ENCODE measurements around the gene ELK3. TPM values are rescaled to one million over a fixed set of nuclear protein-coding genes. Genes with fewer than 3 reads are reported as not detected.

ELK3 gene
- total and polyA plus RNA-seq, 10 donors, result 14.5 to 92.7 (median 52.9) TPM

DNA sequence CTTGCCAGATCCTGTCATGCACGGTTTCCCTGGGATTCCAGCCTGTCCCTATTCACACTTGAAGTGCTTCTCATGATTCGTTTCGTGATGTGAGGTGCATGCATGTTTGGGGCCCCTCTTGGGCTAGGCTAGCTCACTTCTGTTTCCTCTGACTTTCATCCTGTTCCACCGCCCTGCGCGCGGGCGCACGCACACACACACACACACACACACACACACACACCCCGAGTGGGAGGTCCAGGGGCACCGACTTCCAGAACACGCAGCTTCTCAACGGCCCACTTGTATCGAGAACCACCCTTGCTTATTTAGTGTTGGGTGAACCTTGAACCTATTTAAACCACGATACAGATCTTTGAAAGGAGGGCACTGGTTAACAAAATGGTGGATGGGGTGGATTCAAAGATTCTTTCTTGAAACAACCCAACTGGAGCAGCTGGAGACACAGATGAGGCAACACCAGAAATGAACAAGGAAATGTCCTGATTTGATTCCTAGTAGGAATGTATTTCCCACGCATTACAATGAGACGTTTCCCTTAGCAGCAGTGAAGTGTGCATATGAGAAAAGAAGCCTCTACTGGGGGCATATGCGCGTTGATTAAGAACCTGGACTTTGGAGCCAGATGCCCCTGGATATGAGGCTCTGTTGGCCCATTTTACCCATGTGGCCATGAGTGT lies 16.3 kb downstream of the ELK3 start:
- H3K4me3 ChIP-seq, result peak overlapping the region in 1 of 8 donors; percentile 35
- intact Hi-C loops (cut with DNase I; ENCODE audit: low total_unique reads), result no loop called here
- TF ChIP-seq, protein P1, sequence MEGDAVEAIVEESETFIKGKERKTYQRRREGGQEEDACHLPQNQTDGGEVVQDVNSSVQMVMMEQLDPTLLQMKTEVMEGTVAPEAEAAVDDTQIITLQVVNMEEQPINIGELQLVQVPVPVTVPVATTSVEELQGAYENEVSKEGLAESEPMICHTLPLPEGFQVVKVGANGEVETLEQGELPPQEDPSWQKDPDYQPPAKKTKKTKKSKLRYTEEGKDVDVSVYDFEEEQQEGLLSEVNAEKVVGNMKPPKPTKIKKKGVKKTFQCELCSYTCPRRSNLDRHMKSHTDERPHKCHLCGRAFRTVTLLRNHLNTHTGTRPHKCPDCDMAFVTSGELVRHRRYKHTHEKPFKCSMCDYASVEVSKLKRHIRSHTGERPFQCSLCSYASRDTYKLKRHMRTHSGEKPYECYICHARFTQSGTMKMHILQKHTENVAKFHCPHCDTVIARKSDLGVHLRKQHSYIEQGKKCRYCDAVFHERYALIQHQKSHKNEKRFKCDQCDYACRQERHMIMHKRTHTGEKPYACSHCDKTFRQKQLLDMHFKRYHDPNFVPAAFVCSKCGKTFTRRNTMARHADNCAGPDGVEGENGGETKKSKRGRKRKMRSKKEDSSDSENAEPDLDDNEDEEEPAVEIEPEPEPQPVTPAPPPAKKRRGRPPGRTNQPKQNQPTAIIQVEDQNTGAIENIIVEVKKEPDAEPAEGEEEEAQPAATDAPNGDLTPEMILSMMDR (IDR thresholded peaks at IDR 0.05 in 8 of 11, conservative IDR thresholded peaks at IDR 0.05 in 3 of 11), result no peak
- TF ChIP-seq POLR2A (IDR thresholded peaks at IDR 0.05) (no peak), POLR2AphosphoS5 (IDR thresholded peaks at IDR 0.05) (peak; percentile 13 to 54 (median 49))
- DNase-seq, result peak; percentile 87
- H3K9me3 ChIP-seq, result no peaks in the 10 kb centered on the region
- H3K4me1 ChIP-seq, result peaks cover 69 to 100% (median 98%) of the 10 kb centered on the region in 6 donors
- H3K27ac ChIP-seq, result peak overlapping the region; percentile 44 to 79 (median 69)
- H3K36me3 ChIP-seq, result peaks cover 0 to 11% (median 0%) of the 10 kb centered on the region in 6 donors
- WGBS, 5 donors, result 28 to 45% (median 34%) methylated on average over 18 to 19 of the region's 19 CpGs
- H3K27me3 ChIP-seq (replicated peaks in 1 of 7), result no peaks in the 10 kb centered on the region

DNA sequence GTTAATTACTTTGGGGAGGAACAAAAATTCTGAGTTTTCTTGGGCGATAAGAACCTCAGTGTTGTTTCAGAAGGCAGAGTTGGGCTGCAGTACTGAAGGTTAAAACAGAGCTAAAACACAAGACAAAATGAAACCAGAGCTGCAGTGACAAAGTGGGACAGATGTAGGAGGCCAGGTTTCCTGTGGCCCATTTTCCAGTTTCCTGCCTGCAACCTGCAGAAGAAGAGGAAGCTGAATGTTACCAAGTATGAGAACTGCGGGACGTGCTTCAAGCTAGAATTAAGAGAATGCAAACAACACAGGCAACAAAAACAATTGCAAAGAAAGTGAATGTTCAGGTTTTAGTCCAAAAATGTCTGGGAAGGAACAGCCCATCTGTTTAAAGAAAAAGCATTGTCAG lies 17.8 kb downstream of the ELK3 start:
- peak overlapping the region in 7 of 8 donors; percentile 19 to 79 (median 74) for H3K27ac ChIP-seq
- no peaks in the 10 kb centered on the region for H3K27me3 ChIP-seq (replicated peaks in 1 of 7)
- H3K4me3 ChIP-seq, result peak overlapping the region in 2 of 8 donors; percentile 2 to 19
- no peak for DNase-seq
- WGBS, 5 donors, result 15 to 25% (median 22%) methylated on average over 3 of the region's 3 CpGs
- H3K9me3 ChIP-seq, result no peaks in the 10 kb centered on the region
- H3K4me1 ChIP-seq, result peaks cover 69 to 100% (median 95%) of the 10 kb centered on the region in 6 donors
- peaks cover 0 to 23% (median 0%) of the 10 kb centered on the region in 6 donors for H3K36me3 ChIP-seq
- intact Hi-C loops (cut with DNase I; ENCODE audit: low total_unique reads), result no loop called here
- TF ChIP-seq POLR2AphosphoS5 (IDR thresholded peaks at IDR 0.05) (peak in 1 of 3 donors; percentile 43), POLR2A (IDR thresholded peaks at IDR 0.05) (no peak)

DNA sequence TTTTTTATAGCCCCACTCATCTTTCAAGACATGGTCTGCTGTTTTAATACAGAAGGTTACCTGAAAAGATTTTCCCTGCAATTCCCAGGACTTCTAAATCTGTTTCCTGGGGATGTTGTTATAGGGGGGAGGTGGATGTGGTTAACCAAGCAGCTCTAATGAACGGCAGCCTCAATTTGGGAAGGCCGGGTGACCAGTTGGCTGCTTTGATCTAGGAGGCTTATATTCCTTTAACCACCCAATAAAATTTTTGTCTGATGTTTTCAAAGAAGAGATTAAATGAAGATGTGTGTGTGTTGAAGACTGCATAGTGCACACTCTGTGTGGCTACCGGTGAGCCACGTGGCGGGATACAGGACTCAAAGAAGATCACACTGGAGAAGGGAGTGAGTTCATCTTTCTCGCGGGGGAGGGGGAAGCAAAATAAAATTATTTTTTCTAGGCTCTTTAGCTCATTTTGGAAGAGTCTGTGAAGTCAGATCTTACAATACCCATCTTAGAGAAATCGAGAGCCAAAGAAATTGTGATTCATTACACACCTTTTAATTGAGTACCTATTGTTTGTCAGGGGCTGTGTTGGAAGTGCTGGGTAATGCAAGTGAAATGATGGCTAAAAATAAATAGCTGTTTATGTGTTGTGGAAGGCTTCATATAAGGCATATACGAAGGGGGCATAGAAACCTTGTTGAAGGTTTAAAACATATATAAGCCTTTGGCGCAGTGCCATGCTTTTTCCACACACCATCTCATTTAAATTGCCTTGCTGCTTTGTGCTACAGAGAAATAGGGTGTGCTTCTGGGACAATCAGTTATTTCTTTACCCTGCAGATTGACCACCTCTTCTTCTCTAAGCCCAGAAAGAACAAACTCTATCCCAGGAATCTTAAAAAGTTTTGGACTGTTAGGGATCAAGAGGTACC lies 18.5 kb downstream of the ELK3 start:
- no peak for DNase-seq
- Histone ChIP-seq H3K27me3 (replicated peaks in 1 of 7) (no peaks in the 10 kb centered on the region), H3K36me3 (peaks cover 0 to 24% (median 0%) of the 10 kb centered on the region in 6 donors), H3K4me3 (peak overlapping the region in 2 of 8 donors; percentile 2 to 19), H3K9me3 (no peaks in the 10 kb centered on the region), H3K27ac (peak overlapping the region; percentile 19 to 79 (median 72)), H3K4me1 (peaks cover 66 to 99% (median 88%) of the 10 kb centered on the region in 6 donors)
- intact Hi-C loops (cut with DNase I; ENCODE audit: low total_unique reads), result no loop called here
- TF ChIP-seq POLR2A (IDR thresholded peaks at IDR 0.05) (no peak), POLR2AphosphoS5 (IDR thresholded peaks at IDR 0.05) (no peak)
- TF ChIP-seq, protein P1 (IDR thresholded peaks at IDR 0.05 in 8 of 11, conservative IDR thresholded peaks at IDR 0.05 in 3 of 11), result no peak
- WGBS, 5 donors, result 47 to 51% (median 50%) methylated on average over 10 of the region's 10 CpGs

DNA sequence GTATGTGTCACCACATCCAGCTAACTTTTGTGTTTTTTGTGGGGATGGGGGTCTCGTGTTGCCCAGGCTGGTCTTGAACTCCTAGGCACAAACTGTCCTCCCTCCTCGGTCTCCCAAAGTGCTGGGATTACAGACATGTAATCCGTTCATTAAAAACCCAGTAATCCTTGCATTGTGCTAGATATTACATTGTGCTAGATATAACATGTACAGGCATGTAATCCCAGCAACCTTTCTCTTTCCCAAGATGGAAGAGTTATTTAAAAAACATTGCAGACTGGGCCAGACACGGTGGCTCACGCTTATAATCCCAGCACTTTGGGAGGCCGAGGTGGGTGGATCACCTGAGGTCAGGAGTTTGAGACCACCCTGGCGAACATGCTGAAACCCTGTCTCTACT lies 19.7 kb downstream of the ELK3 start:
- Histone ChIP-seq H3K27ac (peak overlapping the region in 7 of 8 donors; percentile 19 to 79 (median 74)), H3K27me3 (replicated peaks in 1 of 7) (no peaks in the 10 kb centered on the region), H3K9me3 (no peaks in the 10 kb centered on the region), H3K4me3 (no peak overlapping the region), H3K4me1 (peaks cover 58 to 95% (median 81%) of the 10 kb centered on the region in 6 donors), H3K36me3 (peaks cover 0 to 24% (median 0%) of the 10 kb centered on the region in 6 donors)
- intact Hi-C loops (cut with DNase I; ENCODE audit: low total_unique reads), result loop anchor here (2.0 kb wide), 1 partner anchor 151 kb away; no protein-coding TSS in a partner anchor
- WGBS, 5 donors, result 68 to 77% (median 75%) methylated on average over 7 of the region's 7 CpGs
- TF ChIP-seq, protein P1 (IDR thresholded peaks at IDR 0.05 in 8 of 11, conservative IDR thresholded peaks at IDR 0.05 in 3 of 11), result no peak
- no peak for TF ChIP-seq POLR2A (IDR thresholded peaks at IDR 0.05)
- DNase-seq, result no peak

Data from spleen (tissue), 11 donors.